ENCODE measurements around the gene PRR3. TPM values are rescaled to one million over a fixed set of nuclear protein-coding genes. Genes with fewer than 3 reads are reported as not detected.

PRR3 gene
- total and polyA plus RNA-seq, 2 of the 13 experiments (the other 11 are each of a cell fraction or from before 2014, with no cell fraction given): 14.6 to 21.2 TPM

- TF ChIP-seq AHDC1 (CRISPR knock-in tag; IDR thresholded peaks at IDR 0.05; ENCODE audit: borderline replicate concordance) (0 out of 2 replicates have a peak, but pooled peaks have one; percentile 49), ZNF326 (CRISPR knock-in tag; IDR thresholded peaks at IDR 0.05; ENCODE audit: borderline replicate concordance) (no peak), ZNF264 (CRISPR knock-in tag; IDR thresholded peaks at IDR 0.05) (peak; percentile 52; the same call in 1 of the 2 replicates), YEATS4 (CRISPR knock-in tag; IDR thresholded peaks at IDR 0.05; ENCODE audit: borderline replicate concordance) (peak; percentile 39; the same call in 1 of the 2 replicates), RARA (CRISPR knock-in tag; IDR thresholded peaks at IDR 0.05) (peak; percentile 70), ZNF33B (CRISPR knock-in tag; IDR thresholded peaks at IDR 0.05) (no peak), ZNF430 (CRISPR knock-in tag; IDR thresholded peaks at IDR 0.05) (0 out of 2 replicates have a peak, but pooled peaks have one; percentile 30)
- TF ChIP-seq, protein P1, sequence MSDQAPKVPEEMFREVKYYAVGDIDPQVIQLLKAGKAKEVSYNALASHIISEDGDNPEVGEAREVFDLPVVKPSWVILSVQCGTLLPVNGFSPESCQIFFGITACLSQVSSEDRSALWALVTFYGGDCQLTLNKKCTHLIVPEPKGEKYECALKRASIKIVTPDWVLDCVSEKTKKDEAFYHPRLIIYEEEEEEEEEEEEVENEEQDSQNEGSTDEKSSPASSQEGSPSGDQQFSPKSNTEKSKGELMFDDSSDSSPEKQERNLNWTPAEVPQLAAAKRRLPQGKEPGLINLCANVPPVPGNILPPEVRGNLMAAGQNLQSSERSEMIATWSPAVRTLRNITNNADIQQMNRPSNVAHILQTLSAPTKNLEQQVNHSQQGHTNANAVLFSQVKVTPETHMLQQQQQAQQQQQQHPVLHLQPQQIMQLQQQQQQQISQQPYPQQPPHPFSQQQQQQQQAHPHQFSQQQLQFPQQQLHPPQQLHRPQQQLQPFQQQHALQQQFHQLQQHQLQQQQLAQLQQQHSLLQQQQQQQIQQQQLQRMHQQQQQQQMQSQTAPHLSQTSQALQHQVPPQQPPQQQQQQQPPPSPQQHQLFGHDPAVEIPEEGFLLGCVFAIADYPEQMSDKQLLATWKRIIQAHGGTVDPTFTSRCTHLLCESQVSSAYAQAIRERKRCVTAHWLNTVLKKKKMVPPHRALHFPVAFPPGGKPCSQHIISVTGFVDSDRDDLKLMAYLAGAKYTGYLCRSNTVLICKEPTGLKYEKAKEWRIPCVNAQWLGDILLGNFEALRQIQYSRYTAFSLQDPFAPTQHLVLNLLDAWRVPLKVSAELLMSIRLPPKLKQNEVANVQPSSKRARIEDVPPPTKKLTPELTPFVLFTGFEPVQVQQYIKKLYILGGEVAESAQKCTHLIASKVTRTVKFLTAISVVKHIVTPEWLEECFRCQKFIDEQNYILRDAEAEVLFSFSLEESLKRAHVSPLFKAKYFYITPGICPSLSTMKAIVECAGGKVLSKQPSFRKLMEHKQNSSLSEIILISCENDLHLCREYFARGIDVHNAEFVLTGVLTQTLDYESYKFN (CRISPR knock-in tag; conservative IDR thresholded peaks at IDR 0.05): peak; percentile 69
- TF ChIP-seq, protein P2, sequence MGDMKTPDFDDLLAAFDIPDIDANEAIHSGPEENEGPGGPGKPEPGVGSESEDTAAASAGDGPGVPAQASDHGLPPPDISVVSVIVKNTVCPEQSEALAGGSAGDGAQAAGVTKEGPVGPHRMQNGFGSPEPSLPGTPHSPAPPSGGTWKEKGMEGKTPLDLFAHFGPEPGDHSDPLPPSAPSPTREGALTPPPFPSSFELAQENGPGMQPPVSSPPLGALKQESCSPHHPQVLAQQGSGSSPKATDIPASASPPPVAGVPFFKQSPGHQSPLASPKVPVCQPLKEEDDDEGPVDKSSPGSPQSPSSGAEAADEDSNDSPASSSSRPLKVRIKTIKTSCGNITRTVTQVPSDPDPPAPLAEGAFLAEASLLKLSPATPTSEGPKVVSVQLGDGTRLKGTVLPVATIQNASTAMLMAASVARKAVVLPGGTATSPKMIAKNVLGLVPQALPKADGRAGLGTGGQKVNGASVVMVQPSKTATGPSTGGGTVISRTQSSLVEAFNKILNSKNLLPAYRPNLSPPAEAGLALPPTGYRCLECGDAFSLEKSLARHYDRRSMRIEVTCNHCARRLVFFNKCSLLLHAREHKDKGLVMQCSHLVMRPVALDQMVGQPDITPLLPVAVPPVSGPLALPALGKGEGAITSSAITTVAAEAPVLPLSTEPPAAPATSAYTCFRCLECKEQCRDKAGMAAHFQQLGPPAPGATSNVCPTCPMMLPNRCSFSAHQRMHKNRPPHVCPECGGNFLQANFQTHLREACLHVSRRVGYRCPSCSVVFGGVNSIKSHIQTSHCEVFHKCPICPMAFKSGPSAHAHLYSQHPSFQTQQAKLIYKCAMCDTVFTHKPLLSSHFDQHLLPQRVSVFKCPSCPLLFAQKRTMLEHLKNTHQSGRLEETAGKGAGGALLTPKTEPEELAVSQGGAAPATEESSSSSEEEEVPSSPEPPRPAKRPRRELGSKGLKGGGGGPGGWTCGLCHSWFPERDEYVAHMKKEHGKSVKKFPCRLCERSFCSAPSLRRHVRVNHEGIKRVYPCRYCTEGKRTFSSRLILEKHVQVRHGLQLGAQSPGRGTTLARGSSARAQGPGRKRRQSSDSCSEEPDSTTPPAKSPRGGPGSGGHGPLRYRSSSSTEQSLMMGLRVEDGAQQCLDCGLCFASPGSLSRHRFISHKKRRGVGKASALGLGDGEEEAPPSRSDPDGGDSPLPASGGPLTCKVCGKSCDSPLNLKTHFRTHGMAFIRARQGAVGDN (CRISPR knock-in tag; IDR thresholded peaks at IDR 0.05): 0 out of 2 replicates have a peak, but pooled peaks have one; percentile 10
- TF ChIP-seq, protein P3, sequence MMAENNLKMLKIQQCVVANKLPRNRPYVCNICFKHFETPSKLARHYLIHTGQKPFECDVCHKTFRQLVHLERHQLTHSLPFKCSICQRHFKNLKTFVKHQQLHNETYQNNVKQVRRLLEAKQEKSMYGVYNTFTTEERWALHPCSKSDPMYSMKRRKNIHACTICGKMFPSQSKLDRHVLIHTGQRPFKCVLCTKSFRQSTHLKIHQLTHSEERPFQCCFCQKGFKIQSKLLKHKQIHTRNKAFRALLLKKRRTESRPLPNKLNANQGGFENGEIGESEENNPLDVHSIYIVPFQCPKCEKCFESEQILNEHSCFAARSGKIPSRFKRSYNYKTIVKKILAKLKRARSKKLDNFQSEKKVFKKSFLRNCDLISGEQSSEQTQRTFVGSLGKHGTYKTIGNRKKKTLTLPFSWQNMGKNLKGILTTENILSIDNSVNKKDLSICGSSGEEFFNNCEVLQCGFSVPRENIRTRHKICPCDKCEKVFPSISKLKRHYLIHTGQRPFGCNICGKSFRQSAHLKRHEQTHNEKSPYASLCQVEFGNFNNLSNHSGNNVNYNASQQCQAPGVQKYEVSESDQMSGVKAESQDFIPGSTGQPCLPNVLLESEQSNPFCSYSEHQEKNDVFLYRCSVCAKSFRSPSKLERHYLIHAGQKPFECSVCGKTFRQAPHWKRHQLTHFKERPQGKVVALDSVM (CRISPR knock-in tag; IDR thresholded peaks at IDR 0.05): 0 out of 2 replicates have a peak, but pooled peaks have one; percentile 17
These were observed 23.4 kb upstream of the PRR3 start (continued) for GRCh38 chr6:30533460-30534294.
